HG03097 (cell line): ENCODE results near the gene MCRIP1.

Source experiments
- ATAC-seq: cut with Tn5 transposase; IDR thresholded peaks from one replicate; pipeline ENCODE4 v1.9.1; 2021; ENCODE audit not compliant: unreplicated experiment, low FRiP score

The MCRIP1 gene

DNA sequence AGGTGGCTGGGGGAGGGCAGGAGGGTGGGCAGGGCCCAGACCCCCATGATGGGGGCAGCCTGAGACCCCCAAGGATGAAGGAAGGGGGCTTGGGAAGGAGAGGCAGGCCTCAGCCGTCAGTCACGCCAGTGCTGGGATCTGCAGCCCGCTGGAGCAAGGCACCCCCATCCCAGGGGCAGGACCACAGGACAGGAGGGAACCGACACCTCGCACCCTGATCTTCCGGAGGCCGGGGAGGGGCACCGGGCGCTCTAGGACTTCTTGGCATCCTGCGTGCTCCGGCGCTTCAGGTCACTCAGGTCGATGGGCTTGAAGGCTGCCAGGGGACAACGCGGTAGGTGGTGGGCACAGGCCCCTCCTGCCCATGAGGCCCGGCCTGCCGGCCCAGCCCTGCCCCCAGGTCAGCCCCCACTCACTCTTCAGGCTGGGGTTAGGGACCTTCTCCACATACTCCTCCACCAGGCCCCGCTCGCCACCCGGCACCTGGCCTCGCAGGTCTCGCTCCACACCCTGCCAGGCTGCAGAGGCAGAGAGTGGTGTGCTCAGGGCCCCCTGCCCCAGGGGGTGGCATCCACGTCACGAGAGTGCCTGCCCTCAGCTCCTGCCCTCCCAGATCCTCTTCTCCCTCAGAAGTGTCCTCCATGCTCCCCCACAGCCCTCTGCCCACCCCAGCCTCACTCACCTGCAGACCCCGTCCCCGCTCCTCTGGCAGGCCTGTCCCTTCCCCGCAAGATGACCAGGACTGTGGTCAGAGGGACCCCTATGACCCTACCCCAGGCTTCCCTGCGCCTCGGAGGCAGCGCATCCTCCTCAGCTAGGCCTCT lies 9.9 kb downstream of the MCRIP1 start:
- no peak for ATAC-seq

DNA sequence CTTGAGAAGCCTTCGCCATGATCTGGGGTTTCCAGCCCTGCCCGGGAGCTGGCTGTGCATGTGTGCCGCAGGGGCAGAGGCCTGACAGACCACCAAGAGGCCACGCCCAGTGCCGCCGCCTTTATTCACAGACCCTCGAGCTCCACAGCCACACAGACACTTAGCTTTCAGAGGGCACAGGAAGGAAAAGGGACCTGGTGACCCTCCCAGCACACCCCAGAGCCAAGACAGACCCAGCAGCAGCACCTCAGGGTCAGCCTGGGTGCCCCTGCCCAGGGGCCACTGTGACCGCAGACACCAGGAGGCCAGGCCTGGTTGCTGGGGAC lies 10.8 kb downstream of the MCRIP1 start:
- ATAC-seq: no peak

DNA sequence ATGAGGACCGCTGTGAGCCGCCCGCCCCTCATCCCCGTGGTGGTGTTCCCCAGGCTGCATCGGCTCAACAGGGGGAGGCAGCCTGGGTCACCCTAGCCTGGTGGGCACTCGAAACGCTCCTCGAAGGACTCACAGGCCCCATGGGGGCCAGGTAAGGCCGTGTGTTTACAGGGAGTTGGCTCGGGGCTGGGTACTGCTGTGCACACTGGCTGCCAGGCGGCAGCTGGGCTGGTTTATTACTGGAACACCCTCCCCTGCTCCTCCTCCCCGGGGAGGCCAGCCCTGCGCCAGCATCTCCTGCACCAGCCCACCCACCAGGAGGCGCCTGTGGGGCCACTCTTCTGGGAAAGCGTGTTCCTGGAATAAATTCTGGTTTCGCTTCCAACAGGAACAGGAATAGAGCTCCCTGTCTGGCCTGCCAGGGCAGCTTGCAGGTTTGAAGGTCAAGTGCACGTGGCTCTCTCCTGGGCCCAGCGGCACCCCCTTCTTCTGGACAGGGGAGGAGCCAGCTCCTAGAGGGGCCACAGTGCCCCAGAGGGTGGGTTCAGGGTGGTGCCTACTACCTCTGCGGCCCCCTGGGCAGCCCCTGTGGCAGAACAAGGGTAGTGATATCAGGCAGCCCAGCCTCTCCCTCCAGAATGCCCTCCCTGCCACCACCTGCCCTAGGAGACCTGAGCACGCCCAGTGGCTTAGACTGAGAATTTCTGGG lies 11.3 kb downstream of the MCRIP1 start:
- ATAC-seq: no peak

DNA sequence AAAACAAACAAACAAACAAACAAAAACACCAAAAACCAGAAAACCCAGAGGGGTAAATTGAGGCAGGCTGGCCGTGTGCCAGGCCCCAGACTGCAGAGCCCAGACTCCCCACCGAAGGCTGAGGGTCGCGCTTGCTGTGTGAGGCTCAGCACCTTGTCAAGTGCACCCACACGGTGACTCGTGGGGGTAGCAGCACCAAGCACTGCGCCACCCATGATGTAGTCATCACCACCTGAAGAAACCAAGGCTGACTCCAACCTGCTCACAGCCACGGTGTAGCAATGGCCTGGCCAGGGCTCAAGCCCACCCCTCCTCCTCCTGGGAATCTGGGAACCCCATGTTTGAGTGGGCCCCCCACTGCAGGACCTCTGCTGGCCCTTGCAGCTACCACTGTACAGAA lies 11.9 kb downstream of the MCRIP1 start:
- ATAC-seq: no peak

DNA sequence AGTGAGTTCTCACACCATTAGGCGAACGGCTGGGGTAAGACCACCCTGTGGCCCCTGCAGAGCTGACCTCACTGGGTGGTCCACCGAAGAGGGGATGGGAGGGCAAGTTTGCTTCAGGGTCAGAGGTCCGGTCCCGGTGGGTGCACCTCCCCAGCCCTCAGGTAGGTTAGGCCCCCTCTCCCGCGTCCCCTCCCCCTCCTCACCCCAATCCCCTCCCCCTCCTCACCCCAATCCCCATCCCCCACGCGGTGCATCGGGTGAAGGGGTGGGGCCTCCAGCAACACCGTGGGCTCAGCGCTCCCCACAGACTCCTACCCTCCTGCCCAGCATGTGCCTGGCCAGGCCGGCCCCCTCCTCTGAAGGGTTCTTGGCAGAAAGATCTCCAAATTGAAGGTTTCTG lies 13.4 kb downstream of the MCRIP1 start:
- ATAC-seq: no peak

DNA sequence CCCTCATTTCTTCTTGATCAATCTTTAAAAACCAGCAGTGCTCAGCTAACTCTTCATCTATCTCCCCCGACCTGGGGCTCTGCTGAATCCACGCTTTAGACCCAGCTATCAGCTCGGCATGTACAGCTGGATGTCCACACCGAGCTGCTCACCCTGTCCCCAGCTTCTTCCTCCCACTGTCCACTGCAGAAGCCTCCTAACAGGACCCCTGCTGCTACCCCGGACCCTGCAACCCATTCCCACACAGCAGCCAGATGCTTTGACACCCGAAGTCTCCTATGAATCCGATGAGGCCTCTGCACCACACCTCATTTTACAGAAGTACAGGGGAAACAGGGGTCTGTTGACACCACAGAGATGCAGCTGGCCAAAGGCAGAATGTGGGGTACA lies 15.3 kb downstream of the MCRIP1 start:
- ATAC-seq: no peak

DNA sequence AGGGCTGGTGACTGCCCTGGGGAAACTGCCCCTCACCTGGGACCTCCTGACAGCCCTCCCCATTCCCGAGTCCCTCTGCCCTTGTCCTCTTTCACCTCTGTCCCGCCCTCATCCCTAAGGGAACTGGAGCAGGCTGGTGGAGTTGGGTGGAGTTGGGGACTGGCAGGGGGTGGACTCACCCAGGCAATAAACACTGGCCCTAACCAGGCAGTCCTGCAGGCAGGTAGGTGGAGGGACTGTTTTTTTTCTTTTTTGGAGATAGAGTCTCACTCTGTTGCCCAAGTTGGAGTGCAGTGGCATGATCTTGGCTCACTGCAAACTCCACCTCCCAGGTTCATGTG lies 17.5 kb downstream of the MCRIP1 start:
- ATAC-seq: no peak

DNA sequence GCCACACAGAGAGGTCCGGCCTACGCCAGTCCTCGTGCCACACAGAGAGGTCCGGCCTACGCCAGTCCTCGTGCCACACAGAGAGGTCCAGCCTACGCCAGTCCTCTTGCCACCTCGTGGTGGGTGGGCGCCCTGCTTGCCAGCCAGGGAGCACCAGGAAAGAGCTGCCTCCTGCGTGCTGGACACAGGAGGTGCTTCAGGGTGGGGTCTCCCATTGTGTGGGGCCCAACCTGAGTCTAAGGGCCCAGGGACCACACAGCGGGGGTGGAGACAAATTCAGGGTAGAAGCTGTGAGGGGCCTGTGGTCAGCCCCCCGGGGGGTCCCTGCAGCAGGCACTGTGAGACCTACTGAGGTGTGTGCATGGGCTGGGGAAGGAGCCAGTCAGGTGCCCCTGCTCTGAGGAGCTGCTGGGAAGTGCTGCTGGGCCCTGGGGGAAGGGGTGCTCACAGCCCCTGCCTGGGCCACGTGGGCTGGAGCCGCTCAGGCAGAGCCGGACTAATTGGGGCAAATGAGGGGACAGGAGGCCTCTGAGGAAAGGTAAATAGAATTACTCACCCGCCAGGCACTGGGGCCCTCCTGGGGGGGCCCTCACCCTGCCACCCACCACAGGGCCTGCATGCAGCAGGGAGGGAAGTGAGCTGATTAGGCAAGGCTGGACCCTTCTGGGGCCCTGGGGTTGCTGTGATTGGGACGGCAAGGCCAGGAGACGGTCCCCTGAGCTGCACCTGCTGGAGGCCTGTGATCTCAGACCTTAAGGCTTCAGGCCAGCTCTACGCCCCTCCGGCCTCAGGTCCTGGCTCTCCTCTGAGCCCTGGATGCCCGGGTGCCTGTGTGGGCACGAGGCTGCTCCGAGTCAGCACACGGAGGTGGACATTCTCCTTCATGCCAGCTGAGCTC lies 18.1 kb downstream of the MCRIP1 start:
- ATAC-seq: no peak

DNA sequence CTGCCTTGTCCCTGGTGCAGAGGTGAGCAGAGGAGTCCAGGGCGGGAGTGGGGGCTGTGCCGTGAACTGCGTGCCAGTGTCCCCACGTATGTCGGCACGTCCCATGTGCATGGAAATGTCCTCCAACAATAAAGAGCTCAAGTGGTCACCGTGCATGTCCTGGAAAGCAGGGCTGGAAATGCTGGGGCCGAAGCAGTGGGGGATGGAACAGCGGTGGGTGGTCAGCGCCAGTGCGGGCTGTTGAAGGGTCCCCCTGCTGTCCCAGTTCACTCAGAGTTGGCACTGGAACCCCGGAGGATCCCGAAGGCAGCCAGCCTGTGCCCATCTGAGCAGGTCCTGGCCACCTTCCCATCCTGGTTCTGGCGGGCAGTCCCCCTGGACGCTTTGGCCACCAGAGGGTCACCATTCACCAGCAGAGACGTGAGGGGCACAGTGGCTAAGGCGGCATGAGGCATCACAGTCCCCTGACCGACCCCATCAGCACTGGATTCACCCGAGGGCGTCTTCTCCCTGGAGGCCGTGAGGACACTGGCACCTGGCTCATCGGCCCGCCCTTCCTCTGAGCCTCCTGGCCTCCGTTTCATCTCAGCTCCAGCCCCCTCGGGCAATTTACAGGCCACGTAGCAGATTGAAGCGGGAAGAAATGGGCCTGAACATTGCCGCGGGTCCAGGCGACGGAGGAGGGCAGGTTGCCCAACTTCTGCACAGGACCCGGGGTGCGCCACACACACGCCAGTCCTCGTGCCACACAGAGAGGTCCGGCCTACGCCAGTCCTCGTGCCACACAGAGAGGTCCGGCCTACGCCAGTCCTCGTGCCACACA lies 19.0 kb downstream of the MCRIP1 start:
- ATAC-seq: no peak

DNA sequence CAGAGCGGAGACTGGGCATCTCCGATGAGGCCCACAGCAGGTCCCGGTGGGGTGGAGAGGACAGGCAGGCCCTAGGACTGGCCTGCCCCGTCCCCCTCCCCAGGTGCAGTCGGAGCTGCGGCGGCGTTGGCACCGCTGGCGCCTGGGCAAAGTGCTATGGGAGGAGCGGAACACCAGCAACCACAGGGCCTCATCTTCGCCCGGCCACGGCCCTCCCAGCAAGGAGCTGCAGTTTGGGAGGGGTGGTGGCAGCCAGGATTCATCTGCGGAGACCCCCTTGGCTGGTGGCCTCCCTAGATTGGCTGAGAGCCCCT lies 19.8 kb downstream of the MCRIP1 start:
- no peak for ATAC-seq

DNA sequence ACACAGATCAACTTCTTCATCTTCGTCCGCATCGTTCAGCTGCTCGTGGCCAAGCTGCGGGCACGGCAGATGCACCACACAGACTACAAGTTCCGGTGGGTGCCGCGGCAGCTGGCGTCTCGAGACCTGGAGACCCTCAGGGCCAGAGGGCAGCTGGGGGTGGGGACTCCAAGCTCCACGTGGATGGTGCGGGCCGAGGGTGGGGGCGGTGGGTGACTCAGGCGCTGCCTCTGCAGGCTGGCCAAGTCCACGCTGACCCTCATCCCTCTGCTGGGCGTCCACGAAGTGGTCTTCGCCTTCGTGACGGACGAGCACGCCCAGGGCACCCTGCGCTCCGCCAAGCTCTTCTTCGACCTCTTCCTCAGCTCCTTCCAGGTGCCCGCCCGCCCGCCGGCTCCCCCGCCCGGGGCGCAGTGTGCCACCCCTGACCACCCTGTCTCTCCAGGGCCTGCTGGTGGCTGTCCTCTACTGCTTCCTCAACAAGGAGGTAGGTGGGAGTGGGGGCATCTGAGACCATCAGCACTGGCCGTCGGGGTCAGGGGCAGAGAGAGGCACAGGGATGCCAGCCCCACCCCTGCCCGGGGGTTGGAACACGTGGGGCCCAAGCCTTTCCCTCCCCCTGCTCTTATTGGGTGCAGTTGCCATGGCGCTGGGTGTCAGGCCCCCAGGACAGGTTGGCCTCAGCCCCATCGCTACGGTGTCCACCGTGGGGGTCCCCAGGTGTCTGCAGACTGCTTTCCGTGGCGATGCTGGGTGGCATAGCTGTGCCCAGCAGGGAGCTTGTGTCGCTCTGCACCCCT lies 20.3 kb downstream of the MCRIP1 start:
- no peak for ATAC-seq

DNA sequence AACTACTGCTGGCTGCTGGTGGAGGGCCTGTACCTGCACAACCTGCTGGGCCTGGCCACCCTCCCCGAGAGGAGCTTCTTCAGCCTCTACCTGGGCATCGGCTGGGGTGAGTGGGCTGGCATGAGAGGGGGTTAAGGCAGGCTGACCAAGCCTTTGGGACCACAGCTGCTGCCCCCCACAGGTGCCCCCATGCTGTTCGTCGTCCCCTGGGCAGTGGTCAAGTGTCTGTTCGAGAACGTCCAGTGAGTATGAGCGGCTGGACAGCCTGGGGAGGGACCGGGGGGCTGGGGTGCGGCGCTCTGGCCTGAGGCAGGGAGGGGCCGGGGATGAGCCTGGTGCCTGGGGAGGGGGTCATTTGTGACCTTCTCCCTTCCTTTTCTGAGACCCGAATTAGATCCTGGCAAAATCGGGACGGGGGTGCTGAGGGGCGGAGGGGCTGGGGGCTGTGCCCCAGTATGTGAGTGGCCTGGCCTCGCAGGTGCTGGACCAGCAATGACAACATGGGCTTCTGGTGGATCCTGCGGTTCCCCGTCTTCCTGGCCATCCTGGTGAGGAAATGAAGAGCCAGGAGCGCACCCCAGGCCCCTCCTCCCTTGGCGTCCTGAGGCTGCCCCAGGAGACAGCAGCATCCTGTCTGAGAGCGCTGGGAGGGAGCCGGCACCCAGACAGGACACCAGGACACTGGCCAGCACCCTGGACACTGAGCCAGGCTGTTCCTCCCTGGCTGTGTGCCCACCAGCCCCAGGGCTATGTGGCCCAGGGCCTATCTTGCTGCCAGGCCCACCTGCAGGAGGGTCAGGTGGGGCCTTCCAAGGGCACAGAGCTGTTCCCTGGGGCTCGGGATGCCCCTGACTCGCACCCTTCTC lies 21.2 kb downstream of the MCRIP1 start:
- no peak for ATAC-seq

DNA sequence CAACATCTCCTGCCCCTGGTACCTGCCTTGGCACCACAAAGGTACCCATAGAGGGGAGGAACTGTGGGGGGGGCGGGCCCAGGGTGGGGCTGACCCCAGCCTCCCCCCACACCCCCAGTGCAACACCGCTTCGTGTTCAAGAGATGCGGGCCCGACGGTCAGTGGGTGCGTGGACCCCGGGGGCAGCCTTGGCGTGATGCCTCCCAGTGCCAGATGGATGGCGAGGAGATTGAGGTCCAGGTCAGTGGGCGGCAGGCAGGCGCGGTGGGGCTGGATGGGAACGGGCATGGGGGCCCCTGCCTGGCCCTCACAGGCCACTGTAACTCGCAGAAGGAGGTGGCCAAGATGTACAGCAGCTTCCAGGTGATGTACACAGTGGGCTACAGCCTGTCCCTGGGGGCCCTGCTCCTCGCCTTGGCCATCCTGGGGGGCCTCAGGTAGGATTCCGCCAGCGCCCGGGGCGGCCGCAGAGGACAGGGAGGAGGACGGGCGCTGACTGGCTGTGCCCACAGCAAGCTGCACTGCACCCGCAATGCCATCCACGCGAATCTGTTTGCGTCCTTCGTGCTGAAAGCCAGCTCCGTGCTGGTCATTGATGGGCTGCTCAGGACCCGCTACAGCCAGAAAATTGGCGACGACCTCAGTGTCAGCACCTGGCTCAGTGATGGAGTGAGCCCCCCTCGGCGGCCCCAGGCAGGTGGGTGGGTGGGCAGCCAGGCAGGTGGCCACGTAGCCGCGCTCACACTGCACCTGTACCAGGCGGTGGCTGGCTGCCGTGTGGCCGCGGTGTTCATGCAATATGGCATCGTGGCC lies 22.0 kb downstream of the MCRIP1 start:
- no peak for ATAC-seq

DNA sequence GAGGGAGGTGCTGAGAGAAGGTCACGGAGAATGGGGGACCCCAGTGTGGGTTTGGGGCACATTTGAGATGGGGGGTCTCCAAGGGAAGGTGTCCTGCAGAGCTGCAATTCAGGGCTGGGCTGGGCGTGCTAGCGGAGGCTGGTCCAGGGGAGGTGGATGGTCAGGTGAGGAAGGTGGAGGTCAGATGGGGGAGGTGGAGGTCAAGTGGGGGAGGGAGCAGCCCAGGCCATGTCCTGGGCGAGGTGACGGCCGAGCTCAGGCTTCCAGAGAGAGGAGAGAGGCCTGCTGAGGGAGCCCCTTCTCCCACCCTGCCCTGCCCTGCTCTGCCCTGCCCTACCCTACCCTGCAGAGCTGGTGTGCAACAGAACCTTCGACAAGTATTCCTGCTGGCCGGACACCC lies 22.6 kb downstream of the MCRIP1 start:
- no peak for ATAC-seq

DNA sequence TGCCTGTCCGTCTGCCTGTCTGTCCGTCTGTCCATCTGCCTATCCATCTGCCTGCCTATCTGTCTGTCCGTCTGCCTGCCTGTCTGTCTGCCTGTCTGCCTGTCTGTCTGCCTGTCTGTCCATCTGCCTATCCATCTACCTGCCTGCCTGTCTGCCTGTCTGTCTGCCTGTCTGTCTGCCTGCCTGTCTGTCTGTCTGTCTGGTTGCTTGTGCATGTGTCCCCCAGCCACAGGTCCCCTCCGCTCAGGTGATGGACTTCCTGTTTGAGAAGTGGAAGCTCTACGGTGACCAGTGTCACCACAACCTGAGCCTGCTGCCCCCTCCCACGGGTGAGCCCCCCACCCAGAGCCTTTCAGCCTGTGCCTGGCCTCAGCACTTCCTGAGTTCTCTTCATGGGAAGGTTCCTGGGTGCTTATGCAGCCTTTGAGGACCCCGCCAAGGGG lies 23.5 kb downstream of the MCRIP1 start:
- ATAC-seq: no peak

DNA sequence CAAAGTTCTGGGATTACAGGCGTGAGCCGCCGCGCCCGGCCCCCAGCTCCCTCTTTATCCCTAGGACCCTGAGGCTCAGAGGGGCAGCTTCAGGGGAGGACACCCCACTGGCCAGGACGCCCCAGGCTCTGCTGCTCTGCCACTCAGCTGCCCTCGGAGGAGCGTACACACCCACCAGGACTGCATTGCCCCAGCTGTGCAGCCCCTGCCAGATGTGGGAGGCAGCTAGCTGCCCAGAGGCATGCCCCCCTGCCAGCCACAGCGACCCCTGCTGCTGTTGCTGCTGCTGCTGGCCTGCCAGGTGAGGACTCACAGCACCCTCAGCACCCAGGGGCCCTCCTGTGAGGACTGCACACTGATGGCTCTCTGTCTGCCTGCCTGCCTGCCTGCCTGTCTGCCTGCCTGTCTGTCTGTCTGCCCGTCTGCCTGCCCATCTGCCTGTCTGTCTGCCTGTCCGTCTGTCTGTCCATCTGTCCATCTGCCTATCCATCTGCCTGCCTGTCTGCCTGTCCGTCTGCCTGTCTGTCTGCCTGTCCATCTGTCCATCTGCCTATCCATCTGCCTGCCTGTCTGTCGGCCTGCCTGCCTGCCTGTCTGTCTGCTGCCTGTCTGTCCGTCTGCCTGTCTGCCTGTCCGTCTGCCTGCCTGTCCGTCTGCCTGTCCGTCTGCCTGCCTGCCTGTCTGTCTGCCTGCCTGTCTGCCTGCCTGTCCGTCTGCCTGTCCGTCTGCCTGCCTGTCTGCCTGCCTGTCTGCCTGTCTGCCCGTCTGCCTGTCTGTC lies 24.1 kb downstream of the MCRIP1 start:
- no peak for ATAC-seq

DNA sequence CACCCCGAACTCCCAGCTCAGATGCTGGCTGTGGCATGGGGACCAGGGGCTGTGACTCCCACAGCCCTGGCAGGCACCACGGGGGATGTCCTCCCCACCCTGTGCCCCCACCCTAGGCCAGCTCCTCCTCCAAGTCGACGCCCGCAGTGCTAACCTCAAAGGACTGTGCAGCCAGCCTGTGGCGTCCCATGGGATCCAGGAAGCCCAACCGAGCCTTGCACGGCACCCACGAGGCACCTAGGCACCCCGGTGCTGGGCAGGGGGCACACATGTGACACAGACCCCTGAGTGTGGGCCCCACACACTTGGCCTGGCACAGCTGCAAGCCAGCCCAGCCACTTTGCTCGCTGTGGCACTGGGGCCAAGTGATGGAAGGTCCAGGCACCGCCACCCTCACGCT lies 25.3 kb downstream of the MCRIP1 start:
- ATAC-seq: no peak
